CD4-positive, alpha-beta T cell treated with Interferon alpha-2 for 1 hour (primary cell): ENCODE data around the gene NBL1.

Experiments
- DNase-seq, 2 donors: peaks; one replicate each; pipeline ENCODE4 v3.0.0-alpha.2; 2020 to 2022

Gene NBL1

DNA sequence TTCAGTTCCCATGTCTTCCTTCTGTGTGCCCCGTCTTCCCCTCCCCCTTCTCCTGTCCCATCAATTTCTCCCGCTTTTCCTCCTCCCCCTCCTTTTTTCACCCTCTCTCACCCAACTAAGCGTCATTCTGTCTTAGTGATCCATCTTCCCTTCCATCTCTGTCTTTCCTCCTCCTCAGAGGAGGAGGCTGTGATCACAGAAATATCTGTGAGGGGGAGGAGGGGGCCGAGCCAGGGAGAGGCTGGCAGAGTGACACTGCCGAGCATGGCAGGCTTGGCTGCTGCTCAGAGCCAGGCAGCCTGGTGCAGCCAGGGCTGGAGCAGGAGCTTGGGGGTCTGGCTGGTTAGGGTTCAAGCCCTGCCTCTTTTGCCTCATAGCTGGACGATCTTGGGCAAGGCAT, 28.1 kb downstream of the NBL1 start:
- no peak for DNase-seq

DNA sequence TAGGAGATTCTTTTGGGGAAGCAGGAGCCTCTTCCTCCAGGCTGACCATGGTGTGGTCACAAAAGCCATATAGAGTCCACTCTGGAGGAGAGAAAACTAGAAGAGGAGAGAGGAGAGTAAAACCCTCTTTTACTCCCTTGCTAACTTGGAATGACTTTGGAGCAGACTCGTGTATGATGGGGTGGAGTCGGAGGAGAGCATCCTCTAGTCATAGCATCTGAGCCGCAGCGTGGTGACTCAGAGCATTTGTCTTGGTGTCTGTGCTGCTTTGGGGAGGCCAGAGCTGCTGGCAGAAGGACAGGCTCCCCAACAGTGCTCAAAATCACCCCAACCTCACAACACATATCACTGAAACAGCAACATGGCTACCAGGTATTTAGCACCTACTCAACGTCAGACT, 31.7 kb downstream of the NBL1 start:
- DNase-seq = no peak

DNA sequence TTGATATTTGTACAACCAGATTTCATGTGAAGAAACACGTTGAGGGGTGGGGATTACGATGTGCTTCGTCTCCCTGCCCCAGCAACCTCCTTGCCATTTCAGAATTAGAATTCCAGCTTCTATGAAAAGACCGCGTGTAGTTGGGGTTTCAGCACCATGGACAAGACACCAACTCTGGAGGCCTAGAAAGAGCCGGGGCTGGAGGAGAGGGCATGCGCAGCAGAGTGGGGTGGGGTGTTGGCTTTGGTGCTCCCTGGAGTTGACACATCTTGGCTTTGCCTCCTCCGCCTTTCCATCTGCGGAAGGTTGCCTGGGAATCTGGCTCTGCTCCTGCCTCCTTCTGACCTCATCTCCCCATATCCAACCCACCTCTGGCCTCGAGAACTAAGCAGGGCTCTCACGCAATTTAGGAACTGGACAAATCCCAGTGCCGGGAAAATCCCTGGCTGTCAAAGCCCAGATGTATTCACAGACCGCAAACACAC, 32.4 kb downstream of the NBL1 start:
- no peak for DNase-seq

DNA sequence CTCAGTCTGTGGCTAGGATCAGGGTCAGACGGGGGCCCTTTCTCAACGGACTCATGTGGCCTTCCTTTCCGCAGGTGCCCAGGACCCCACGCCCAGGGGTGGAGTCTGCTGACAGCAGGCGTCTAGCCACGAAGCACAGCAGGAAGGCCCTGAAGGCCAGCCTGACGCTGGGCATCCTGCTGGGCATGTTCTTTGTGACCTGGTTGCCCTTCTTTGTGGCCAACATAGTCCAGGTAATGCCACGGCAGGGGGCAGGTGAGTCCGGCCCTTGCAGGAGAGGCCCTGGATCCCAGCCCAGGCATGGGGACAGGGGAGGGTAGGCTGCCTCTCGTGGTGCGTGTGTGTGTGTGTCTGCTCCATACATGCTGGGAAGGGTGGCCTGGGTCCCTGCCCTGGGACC, 34.4 kb downstream of the NBL1 start:
- no peak for DNase-seq

DNA sequence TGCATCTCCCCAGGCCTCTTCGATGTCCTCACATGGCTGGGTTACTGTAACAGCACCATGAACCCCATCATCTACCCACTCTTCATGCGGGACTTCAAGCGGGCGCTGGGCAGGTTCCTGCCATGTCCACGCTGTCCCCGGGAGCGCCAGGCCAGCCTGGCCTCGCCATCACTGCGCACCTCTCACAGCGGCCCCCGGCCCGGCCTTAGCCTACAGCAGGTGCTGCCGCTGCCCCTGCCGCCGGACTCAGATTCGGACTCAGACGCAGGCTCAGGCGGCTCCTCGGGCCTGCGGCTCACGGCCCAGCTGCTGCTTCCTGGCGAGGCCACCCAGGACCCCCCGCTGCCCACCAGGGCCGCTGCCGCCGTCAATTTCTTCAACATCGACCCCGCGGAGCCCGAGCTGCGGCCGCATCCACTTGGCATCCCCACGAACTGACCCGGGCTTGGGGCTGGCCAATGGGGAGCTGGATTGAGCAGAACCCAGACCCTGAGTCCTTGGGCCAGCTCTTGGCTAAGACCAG, 34.9 kb downstream of the NBL1 start:
- no peak for DNase-seq

DNA sequence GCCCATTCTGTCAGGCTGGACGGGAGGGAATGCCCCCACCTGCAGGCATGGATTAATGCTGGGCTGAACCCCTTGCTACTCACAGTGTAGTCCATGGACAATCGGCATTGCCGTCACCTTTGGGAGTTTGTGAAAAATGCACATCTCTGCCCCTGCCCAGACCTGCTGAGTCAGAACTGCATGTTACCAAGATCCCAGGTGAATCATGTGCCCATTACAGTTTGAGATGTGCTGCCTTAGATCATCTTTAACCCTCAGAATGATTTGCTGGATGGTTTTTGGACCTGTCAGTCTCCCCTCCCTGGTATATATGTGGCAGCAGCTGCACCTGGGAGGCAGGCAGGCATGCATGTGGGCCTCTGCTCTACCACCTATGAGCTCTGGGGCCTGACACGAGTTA, 35.6 kb downstream of the NBL1 start:
- no peak for DNase-seq

DNA sequence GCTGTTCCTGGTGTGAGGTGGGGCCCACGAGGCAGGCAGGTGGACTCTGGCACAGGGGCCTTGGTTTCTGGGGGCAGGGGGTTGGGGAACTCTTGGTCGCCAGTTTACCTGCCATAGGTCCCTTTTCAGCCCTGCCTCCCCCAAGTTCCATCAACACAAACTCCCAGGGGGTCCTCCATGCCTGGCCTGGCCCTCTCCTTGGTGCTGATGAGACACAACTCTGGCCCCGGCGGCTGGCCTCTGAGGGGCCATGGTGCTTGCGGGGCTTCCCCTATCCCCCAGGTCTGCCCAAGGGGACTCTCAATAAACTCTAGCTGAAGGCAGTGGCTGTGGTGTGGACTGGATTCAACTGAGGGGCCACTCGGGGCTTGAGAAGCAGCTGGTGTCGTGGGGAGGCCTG, 36.5 kb downstream of the NBL1 start:
- DNase-seq = no peak

DNA sequence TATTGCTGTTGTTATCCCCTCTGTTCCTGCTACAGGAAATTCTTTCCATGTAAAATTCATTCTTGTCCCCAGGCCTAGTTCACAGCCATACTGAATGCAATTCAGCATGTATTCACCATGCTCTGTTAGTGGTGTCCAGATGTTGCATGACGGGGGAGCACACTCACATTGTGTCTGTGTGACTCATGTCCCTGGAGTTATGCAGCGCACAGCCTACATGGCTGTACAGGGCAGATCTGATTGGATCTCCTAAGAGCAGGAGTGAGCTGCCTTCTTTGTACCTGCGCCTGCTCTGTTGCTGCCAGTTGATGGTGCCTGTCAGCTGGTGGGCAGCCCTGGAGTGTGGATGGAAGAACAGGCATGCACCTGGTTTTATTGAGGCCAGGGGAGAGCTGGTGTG, 38.1 kb downstream of the NBL1 start:
- DNase-seq = no peak

DNA sequence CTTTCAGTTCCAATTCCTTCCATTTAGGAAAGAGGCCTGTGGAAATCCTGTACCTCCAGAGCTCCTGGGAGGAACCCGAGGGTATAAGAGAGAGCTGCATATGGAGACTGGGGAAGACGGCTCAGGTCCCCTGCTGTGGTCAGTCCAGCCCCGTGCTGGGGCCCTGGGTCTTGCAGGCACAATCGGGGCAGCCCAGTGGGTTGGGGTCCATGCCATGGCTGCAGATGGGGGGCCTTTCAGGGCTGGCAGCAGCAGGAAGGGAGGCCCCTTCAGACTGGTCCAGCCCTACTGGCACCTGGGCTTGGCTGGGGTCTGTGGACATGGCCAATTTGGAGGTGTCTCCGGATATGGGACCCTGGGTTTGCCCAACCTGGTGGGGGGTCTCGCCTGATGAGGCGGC, 38.8 kb downstream of the NBL1 start:
- DNase-seq = no peak

DNA sequence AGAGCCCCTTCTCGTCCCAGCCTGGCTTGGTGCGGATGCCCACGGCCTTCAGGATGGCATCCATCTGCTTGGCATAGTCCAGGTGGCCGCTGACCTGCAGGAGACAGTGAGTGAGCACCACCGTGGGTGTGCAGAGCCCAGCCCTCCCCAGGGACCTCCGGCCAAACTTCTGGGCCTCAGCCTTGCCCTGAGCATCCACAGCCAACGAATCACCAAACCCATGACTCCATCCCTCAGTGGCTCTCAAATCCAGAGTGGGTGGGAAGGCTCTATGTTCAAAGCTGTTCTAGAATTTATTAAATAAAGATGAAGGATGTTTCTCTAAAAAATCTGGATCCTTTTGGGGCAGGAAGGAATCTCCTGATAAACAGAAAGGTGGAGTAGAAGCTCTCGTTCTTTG, 39.2 kb downstream of the NBL1 start:
- no peak for DNase-seq

DNA sequence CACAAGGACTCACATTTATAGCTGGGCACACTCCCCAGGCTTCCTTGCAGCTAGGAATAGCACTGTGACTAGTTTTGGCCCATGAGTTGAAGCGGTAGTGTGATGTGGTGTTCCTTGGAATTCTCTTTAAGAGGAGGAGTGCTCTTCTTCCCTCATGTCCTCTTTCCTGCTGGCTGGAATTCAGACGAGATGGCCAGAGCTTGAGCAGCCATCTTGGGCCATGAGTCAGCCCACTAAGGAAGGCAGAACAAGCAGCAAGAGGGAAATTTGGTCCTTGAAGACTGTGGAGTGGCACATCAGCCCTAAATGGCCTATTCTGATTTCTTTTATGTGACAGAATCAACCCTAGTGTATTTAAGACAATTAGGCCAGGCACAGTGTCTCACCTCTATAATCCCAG, 40.6 kb downstream of the NBL1 start:
- no peak for DNase-seq

DNA sequence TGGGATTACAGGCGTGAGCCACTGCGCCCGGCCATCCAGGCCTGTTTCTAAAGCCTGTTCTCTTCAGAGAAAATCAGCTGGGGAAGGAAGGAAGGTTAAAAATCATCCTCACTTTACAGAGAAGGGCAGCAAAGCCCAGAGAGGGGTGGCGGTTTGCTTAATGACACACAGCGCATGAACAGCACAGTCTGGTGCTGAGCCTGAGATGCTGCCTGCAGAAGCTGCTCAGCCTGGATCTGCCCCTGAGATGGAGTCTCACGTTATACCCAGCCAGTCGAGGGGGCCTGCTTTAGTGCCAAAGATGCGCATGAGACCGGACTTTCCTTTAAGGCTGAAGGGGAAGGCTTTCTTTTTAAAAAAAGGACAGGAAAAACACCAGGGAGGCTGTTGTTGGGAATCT, 41.9 kb downstream of the NBL1 start:
- DNase-seq = no peak

DNA sequence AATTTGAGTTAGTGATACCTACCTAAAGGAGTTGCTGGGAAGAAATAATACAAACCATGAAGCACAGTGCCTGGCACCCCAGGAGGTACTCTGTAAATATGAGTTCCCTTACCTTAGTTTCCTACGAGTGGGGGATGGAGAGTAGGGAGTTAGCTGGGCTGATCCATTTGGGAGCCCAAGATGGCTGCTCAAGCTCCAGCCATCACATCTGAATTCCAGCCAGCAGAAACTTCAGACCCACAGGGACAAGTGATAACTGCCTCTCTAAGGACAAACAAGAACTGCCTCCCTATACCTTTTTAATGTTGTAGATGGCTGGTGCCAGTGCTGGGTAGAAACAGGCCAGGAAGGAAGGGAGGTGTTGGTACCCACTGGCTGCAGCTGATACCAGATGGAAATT, 43.3 kb downstream of the NBL1 start:
- DNase-seq = no peak

DNA sequence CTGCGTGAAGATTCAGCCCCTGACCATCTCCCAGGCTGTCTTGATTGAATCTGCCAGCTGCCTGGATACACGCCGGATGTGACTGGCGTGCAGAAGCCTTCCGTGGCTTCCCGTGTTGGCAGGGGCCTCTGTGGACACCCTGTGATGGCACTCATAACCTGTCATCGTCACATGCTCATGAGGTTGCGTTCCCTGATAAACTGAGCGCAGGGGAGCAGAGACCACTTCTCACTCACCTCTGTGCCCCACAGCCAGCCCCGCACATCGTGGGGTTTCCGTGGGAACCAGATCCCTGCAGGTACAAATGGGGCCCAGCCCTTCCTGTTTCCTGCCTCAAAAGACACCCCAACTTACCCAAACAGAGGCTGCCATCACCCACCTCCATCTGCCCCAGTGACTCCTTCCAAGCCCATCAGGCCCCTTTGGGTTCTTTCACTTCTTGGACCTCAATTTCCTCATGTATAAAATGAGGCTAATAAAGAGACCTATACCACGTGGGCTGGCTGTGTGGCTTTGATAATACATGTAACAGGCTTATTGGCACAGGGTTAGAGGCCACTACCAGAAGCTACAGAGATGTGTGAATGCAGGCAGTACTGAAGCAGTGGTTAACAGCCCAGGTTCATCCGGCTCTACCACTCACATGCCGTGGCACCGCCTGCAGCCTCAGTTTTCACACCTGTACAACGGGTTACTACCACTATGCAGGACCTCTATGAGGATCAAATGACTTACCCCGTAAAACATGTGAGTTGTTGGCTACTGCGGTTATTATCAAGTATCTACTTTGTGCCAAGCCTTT, 44.1 kb downstream of the NBL1 start:
- peak; percentile 28 to 65 for DNase-seq

DNA sequence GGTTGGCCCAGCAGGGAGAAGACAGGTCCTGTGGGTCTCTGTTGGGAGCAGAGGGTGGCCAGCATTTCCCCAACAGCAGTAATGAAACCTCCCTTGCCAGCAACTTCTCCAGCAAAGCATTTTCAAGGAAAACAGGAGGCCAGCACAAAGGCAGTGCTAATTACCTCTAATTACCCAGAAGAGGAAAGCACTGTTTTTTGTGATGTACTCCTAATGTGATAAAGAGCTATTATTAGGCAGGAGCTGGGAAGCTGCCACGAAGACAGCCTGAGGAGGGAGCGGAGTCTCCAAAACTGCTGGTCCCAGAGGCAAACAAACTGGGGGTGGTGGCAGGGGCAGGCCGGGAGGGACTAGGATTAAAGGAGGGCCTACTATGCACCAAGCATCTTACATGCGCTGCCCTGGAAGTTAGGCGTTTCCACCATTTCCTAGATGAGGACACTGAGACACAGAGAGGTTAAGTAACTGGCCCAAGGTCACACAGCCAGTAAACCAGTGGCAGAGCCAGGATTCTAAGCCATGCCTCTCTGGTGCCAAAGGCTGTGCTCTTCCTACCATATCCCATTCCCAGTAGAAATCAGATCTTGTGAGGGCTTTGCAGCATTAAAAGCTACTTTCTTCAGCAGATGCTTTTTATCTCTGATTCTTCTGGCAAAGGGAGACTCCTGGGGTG, 45.1 kb downstream of the NBL1 start:
- DNase-seq = no peak

DNA sequence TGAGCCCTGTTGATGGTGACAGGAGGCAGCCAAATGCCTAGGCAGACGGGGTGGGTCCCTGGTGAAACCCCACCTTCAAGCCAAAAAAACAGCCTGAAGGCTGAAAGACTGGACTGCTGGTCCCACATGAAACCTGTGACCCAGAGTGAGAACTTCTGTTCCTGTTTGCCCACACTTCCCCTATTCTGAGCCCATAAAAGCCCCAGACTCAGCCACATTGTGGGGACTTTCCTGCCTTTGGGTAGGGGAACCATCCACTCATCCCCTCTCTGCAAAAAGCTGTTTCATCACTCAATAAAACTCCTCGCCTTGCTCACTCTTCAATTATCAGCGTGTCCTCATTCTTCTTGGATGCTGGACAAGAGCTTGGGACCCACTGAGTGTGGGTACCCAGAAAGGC, 45.7 kb downstream of the NBL1 start:
- DNase-seq = no peak

DNA sequence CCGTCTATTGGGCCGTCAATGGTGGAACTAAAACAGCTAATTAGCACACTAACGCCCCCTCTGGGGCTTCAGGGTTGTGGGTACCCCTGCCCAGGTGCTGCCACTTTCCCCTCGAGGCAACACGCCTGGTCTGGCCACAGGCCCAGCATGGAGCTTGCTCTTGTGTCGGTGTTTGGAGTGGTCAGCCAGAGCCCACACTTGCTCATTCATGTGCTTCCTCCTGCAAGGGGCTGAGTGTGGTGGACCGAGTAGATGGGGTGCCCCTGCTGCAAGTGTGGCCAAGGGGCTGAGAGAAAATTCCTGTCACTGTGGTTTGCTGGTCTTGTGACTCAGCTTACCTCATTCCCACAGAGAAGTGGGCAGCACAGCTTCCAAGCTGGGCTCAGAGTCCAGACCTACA, 46.2 kb downstream of the NBL1 start:
- no peak for DNase-seq

DNA sequence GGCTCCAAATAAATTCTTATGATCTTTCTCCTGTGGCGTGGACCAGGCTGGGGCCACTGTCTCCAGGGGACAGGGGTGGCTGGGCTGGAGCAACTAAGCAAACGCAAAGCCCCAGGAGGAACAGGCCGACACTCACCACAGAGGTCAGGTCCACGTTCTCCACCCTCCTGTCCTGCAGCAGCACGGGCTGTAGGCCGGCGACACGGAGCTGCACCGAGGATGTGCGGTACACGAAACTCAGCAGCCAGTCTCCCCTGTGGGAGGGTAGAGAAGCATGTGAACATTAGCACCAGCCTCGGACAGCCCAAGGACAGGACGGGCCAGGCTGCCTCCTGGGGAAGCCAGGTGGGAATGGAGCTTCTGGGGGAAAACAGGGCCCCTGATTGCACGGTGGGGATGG, 50.2 kb downstream of the NBL1 start:
- DNase-seq = no peak

DNA sequence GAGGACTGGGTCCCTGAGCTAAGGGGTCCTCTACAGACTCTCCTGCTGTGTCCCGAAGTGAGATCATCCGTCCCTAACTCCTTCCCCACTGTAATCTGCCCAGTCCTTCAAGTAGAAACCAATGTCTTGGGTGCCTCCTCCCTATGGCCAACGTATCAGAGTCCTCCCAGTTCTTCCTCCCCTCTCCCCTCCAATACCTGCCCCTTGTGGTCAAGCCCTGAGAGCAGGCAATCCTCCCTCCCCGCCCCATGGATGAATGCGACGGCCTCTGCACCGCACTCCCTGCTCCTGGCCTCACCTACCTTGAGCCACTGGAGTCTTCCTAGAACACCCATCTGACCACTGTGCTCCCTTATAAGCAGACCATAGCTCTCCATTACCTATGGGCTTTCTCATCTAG, 51.7 kb downstream of the NBL1 start:
- DNase-seq = no peak

DNA sequence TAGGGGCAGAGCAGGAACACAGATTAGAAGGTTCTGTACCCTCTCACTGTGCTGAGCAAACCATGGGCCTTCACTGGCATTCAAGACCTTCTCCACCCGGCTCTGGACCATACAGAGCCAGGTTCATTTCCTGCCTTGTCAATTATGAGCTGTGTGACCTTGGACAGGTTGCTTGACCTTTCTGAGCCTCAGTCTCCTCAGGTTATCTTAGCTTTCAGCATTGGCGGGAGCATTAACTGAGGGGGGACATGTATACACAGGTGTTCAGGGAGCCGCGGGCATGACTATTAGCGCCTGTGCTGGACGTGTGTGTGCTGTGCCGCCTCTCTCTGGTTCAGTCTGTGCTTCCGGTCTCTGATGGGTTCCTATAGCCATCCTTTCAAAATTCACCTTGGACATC, 52.7 kb downstream of the NBL1 start:
- no peak for DNase-seq

DNA sequence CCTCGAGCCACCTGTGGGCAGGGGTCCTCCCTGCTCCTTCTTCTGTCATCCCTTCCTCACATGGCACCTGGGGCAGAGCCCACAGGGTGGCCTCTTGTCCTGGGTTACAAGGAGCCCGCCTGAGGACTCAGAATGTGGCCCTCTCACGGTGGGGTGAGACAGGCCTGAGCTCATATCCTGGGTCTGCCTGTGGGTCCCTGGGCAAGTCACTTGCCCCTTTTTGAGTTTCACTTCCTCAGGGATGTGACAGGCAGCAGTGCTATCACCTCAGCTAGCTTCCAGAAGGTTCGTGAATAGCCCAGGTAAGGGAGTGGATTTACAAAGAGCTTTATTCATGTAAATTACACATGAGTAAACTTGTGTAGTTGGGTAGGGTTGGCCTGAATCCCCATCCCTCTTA, 54.1 kb downstream of the NBL1 start:
- no peak for DNase-seq

DNA sequence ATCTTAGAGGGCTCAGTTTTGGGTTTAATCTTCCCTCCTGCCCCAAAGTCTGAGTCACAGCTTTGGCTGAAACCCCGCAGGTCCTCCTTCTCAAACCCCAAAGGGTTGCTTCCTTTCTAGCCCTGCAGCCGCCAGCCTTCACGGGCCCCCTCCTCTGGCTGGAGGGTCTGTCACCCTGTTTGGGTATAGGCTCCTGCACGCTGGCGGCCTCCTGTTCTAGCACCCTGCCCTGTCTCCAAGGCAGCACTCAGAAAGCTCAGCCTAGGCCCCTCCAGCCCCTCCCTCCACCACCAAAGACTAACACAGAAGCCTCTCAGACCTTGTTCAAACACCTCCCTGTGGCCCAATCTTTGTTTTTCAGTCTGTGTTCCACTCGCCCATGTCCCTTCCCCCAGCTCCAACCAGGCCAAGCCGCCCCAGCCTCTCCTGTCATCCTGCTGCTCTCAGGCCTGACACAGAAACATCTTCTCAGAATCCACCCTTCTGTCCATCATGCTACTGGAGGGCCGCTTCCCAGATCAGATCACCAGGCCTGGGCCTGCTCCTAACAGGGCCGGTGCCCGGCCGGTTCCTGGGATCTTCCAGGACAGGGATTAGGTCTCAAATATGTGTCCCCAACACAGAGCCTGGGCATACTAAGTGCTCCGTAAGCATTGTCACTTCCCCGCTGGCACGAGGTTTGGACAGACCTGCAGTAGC, 56.1 kb downstream of the NBL1 start:
- no peak for DNase-seq

DNA sequence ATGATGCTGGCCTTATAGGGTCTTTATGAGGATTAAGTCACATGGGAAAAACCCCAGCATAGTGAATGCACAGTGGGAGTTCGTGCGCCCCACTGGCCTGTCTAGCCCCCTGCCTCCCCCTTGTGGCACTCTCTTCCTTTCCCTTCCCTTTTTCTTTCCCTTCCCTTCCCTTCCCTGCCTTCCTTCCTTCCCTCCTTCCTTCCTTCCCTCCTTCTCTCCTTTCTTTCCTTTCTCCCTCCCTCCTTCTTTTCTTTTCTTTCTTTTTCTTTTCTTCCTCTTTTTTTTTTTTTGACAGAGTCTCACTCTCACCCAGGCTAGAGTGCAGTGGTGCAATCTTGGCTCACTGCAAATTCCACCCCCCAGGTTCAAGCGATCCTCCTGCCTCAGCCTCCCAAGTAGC, 59.2 kb downstream of the NBL1 start:
- DNase-seq = no peak
